ENCODE data around the gene HABP4.

Gene HABP4

GRCh38 chr9:96480736-96481135, 30.8 kb downstream of the HABP4 start:
- DNase-seq, result peak; percentile 26

GRCh38 chr9:96482476-96482875, 32.5 kb downstream of the HABP4 start:
- DNase-seq, result no peak

GRCh38 chr9:96483197-96483596, 33.2 kb downstream of the HABP4 start:
- DNase-seq, result no peak

GRCh38 chr9:96483733-96484390, 33.9 kb downstream of the HABP4 start:
- DNase-seq, result no peak

- peak; percentile 78 for DNase-seq
Measured at GRCh38 chr9:96484521-96484931, 34.6 kb downstream of the HABP4 start.

- DNase-seq, result no peak
Measured at GRCh38 chr9:96485280-96485679, 35.3 kb downstream of the HABP4 start.

GRCh38 chr9:96486386-96487028, 36.5 kb downstream of the HABP4 start:
- no peak for DNase-seq

- no peak for DNase-seq
Measured at GRCh38 chr9:96487029-96487396, 37.0 kb downstream of the HABP4 start.

GRCh38 chr9:96487949-96488348, 38.0 kb downstream of the HABP4 start:
- DNase-seq, result no peak

GRCh38 chr9:96489482-96489979, 39.6 kb downstream of the HABP4 start:
- no peak for DNase-seq

GRCh38 chr9:96490534-96491078, 40.6 kb downstream of the HABP4 start:
- no peak for DNase-seq

GRCh38 chr9:96491079-96491879, 41.3 kb downstream of the HABP4 start:
- peak; percentile 71 for DNase-seq

GRCh38 chr9:96491880-96492525, 42.0 kb downstream of the HABP4 start:
- no peak for DNase-seq

GRCh38 chr9:96492993-96493531, 43.1 kb downstream of the HABP4 start:
- no peak for DNase-seq

GRCh38 chr9:96493757-96494156, 43.8 kb downstream of the HABP4 start:
- DNase-seq, result no peak

- no peak for DNase-seq
Measured at GRCh38 chr9:96494215-96494800, 44.3 kb downstream of the HABP4 start.

GRCh38 chr9:96495341-96495740, 45.4 kb downstream of the HABP4 start:
- DNase-seq, result no peak

GRCh38 chr9:96496368-96497116, 46.6 kb downstream of the HABP4 start:
- no peak for DNase-seq

GRCh38 chr9:96497117-96497399, 47.1 kb downstream of the HABP4 start:
- DNase-seq, result no peak

GRCh38 chr9:96498796-96499195, 48.8 kb downstream of the HABP4 start:
- no peak for DNase-seq

- no peak for DNase-seq
Measured at GRCh38 chr9:96499257-96499656, 49.3 kb downstream of the HABP4 start.

Measured in activated CD4-positive, alpha-beta T cell treated with anti-CD3 and anti-CD28 coated beads, Interleukin-2, amount 50 U/mL, for 16 hours (primary cell).